NCI-H2029 treated with DMSO at 0.1 percent for 48 hours (cell line): Measurements from ENCODE around the gene RHBDL3.
A peak's percentile ranks its signal among the peaks of the same experiment; 100 is the strongest.

Source experiments
- DNase-seq: peaks from one replicate; lab custom pipeline; 2025; lab: John Stamatoyannopoulos, UW

The RHBDL3 gene

GRCh38 chr17:32266389-32267301 lies 1.0 kb downstream of the RHBDL3 start:
- no peak for DNase-seq

GRCh38 chr17:32267690-32268205 lies 2.1 kb downstream of the RHBDL3 start:
- no peak for DNase-seq

- no peak for DNase-seq
Measured at GRCh38 chr17:32268734-32269288, 3.2 kb downstream of the RHBDL3 start.

GRCh38 chr17:32269377-32269776 lies 3.7 kb downstream of the RHBDL3 start:
- no peak for DNase-seq

GRCh38 chr17:32271844-32272243 lies 6.2 kb downstream of the RHBDL3 start:
- no peak for DNase-seq

- no peak for DNase-seq
Measured at GRCh38 chr17:32274101-32274500, 8.5 kb downstream of the RHBDL3 start.

GRCh38 chr17:32274643-32275042 lies 9.0 kb downstream of the RHBDL3 start:
- no peak for DNase-seq

GRCh38 chr17:32275060-32276042 lies 9.7 kb downstream of the RHBDL3 start:
- DNase-seq = no peak

GRCh38 chr17:32276171-32276601 lies 10.6 kb downstream of the RHBDL3 start:
- no peak for DNase-seq

GRCh38 chr17:32277284-32277683 lies 11.7 kb downstream of the RHBDL3 start:
- DNase-seq = no peak

- DNase-seq = no peak
Measured at GRCh38 chr17:32278815-32279214, 13.2 kb downstream of the RHBDL3 start.

GRCh38 chr17:32279891-32280716 lies 14.5 kb downstream of the RHBDL3 start:
- no peak for DNase-seq

- peak; percentile 60 for DNase-seq
Measured at GRCh38 chr17:32281011-32281451, 15.4 kb downstream of the RHBDL3 start.

GRCh38 chr17:32283745-32284201 lies 18.1 kb downstream of the RHBDL3 start:
- DNase-seq = no peak

GRCh38 chr17:32285306-32285705 lies 19.7 kb downstream of the RHBDL3 start:
- DNase-seq = no peak

GRCh38 chr17:32285746-32286517 lies 20.3 kb downstream of the RHBDL3 start:
- no peak for DNase-seq

- DNase-seq = no peak
Measured at GRCh38 chr17:32286518-32286900, 20.9 kb downstream of the RHBDL3 start.

GRCh38 chr17:32287804-32288511 lies 22.3 kb downstream of the RHBDL3 start:
- no peak for DNase-seq

- DNase-seq = no peak
Measured at GRCh38 chr17:32288615-32289014, 23.0 kb downstream of the RHBDL3 start.
